SK-N-MC (cell line): ENCODE results near the gene ANKFY1.
A peak's percentile ranks its signal among the peaks of the same experiment; 100 is the strongest.

Experiments used
- DNase-seq: peaks from one replicate; pipeline ENCODE4 v3.0.0-alpha.2; 2011; ENCODE audit warnings: low read depth, low spot score
- H3K27ac ChIP-seq: fragments of 200-600 bp; sonication (generic); 2 replicates; pipeline ENCODE4 v1.5.1; 2016; ENCODE audit warnings: mixed run types
- H3K36me3 ChIP-seq: fragments of 200-600 bp; sonication (generic); 2 replicates; pipeline ENCODE4 v1.6.1; 2017; ENCODE audit warnings: antibody characterized with exemption, low read length, mixed read lengths; ENCODE audit not compliant: insufficient read depth
- H3K4me3 ChIP-seq: fragments of 200-600 bp; sonication (generic); 2 replicates; pipeline ENCODE4 v1.5.1; 2016
- H3K9ac ChIP-seq: fragments of 200-600 bp; sonication (generic); 2 replicates; pipeline ENCODE4 v1.8.0; 2017; ENCODE audit warnings: mixed run types, mixed read lengths; ENCODE audit not compliant: insufficient read length
- H3K9me3 ChIP-seq: fragments of 200-600 bp; sonication (generic); 2 replicates; pipeline ENCODE4 v1.6.1; 2017; ENCODE audit warnings: low read depth, mild to moderate bottlenecking, antibody characterized with exemption, low read length, moderate library complexity, mixed read lengths
- EZH2 ChIP-seq: fragments of 200-600 bp; sonication (generic); IDR thresholded peaks from one replicate; pipeline ENCODE4 v1.6.1; 2017; ENCODE audit warnings: antibody characterized with exemption
- FOXP2 ChIP-seq: optimal IDR thresholded peaks from 2 replicates; pipeline ENCODE3; 2011; ENCODE audit warnings: mild to moderate bottlenecking, moderate library complexity; ENCODE audit not compliant: insufficient read depth; ENCODE audit errors: extremely low read length, control extremely low read depth
- POLR2AphosphoS5 ChIP-seq: IDR thresholded peaks from 2 replicates; pipeline ENCODE4 v1.6.1; 2012; ENCODE audit warnings: mild to moderate bottlenecking, low read depth, low read length, borderline replicate concordance

Gene ANKFY1

DNA sequence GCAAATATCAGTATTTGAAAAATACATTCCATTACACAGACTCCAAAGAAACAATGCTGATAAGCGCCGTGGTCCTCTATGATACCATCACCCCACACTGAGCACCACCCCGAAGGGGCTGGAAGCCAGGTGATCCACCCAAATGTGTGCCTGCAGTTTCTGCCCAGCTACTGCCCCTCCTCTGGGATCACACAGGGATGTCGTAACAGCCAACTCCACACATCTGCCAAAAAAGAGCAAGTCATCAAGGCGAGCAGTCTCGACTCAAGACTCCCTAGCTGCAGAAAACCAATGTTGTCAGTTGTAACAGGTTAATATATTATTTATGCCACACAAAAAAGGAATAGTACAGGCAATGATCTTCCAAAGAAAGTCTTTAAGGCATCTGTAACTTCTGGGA lies 99.8 kb downstream of the ANKFY1 start:
- TF ChIP-seq POLR2AphosphoS5 (no peak), EZH2 (no peak), FOXP2 (no peak)
- no peak overlapping the region for H3K4me3 ChIP-seq
- no peak for DNase-seq
- H3K9me3 ChIP-seq, result no peaks in the 10 kb centered on the region
- no peak overlapping the region for H3K9ac ChIP-seq
- peaks cover 30% of the 10 kb centered on the region; the same call in 1 of the 2 replicates for H3K36me3 ChIP-seq
- H3K27ac ChIP-seq, result peak overlapping the region; percentile 57; the same call in 1 of the 2 replicates

DNA sequence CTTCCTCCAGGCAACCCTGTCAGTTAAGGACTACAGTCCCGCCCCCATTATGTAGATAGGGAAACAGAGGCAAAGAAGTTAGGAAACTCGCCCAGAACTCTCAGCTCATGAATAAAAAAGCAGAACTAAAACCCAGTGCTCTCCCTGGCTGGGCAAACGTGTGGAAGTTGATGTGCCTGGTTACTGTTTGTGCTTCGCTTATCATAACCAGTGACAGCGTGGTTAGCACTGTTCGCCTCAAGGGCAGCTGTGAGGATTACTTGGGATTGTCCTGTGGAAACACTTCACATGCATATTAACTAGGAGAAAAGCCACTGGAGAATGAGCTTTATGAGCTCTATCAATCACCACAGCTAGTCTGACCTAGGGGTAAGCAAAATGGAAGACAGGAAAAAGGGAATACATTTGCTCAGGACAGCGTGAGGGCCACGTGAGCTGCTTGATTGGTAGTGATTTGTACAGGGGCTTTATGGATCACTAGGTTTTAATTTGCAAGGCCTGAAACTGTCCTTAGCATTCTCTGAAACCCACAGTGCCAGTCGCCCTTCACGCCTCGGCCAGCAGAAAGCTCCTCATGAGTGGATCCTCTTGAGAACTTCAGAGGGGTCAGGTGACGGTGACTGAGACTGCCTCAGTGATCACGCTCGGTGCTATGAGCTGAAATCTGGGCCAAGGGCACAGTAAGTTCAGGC lies 100.9 kb downstream of the ANKFY1 start:
- Histone ChIP-seq H3K36me3 (peaks cover 26% of the 10 kb centered on the region; the same call in 1 of the 2 replicates), H3K4me3 (no peak overlapping the region), H3K27ac (no peak overlapping the region), H3K9ac (no peak overlapping the region), H3K9me3 (no peaks in the 10 kb centered on the region)
- no peak for TF ChIP-seq FOXP2
- no peak for TF ChIP-seq POLR2AphosphoS5
- no peak for TF ChIP-seq EZH2
- no peak for DNase-seq

DNA sequence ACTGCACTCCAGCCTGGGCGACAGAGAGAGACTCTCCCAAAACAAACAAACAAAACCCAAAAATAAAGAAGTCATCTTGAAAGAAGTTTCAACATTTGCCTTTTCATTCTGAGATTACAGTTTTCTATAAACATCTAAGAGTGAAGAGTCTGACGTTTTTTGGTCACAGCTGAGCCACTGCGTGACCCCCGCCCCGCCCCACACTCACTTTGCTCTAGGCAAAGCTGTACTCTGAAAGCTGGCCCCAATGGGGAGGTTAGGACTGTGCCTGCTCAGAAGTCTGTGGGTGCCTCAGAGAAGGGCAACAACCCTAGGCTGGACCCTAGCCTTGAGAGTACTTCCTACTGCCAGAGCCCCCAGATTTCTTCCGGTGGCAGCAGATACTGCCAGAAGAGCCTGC lies 101.5 kb downstream of the ANKFY1 start:
- DNase-seq, result no peak
- H3K9ac ChIP-seq, result no peak overlapping the region
- no peak overlapping the region for H3K4me3 ChIP-seq
- peaks cover 21% of the 10 kb centered on the region; the same call in 1 of the 2 replicates for H3K36me3 ChIP-seq
- TF ChIP-seq POLR2AphosphoS5, result no peak
- TF ChIP-seq FOXP2, result no peak
- TF ChIP-seq EZH2, result no peak
- no peaks in the 10 kb centered on the region for H3K9me3 ChIP-seq
- H3K27ac ChIP-seq, result no peak overlapping the region

DNA sequence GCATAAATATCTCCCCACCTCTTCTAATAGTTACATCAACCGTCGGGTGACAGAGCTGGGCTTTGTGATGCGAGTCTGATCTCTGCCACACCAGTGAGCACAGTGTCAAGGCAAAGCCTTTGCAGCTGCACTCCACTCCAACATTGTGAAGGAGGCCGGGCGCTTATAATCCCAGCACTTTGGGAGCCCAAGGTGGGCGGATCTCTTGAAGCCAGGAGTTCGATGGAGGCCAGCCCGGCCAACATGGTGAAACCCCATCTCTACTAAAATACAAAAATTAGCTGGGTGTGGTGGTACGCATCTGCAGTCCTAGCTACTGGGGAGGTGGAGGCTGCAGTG lies 101.8 kb downstream of the ANKFY1 start:
- Histone ChIP-seq H3K27ac (no peak overlapping the region), H3K4me3 (no peak overlapping the region), H3K36me3 (peaks cover 17% of the 10 kb centered on the region; the same call in 1 of the 2 replicates), H3K9me3 (no peaks in the 10 kb centered on the region), H3K9ac (no peak overlapping the region)
- no peak for TF ChIP-seq EZH2
- TF ChIP-seq FOXP2, result no peak
- no peak for TF ChIP-seq POLR2AphosphoS5
- DNase-seq, result no peak

DNA sequence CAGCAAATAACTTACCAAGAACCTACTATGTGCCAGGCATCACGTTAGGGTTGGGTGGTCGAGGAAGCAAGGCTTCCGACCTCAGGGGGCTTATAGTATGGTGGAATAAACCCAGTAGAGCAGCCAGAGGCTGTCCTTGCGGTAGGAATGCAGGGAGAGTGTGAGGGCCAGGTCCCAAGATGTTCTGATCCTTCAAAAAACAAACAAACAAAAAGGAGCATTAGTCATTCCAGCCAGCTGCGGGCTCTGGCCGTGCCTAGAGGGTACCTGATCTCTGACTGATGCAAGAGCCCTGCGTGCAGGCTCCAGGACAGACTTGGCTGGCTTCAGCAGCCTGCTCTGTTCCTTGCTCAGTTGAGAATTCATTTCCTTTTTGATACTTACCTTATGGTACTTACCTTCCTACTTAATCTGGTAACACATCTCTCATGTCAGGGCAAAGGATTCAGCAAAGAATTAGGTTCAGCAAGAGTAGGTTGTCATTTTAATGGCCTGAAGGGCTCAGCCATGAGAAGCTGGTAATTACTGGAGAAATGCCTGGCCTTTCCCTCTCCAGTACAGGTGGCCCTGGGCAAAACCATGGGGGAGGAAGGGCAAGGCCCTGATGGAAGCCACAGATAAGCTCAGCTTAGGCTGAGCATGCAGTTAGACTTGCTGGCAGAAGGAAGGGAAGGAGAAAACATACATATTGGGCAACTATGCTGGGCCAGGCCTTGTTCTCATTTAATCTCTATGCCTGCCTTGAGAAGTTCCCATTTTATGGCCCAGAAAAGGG lies 102.4 kb downstream of the ANKFY1 start:
- Histone ChIP-seq H3K9me3 (no peaks in the 10 kb centered on the region), H3K36me3 (peaks cover 12% of the 10 kb centered on the region; the same call in 1 of the 2 replicates), H3K9ac (no peak overlapping the region), H3K27ac (no peak overlapping the region; the same call in 1 of the 2 replicates), H3K4me3 (no peak overlapping the region)
- TF ChIP-seq FOXP2, result no peak
- no peak for TF ChIP-seq POLR2AphosphoS5
- no peak for TF ChIP-seq EZH2
- DNase-seq, result no peak

DNA sequence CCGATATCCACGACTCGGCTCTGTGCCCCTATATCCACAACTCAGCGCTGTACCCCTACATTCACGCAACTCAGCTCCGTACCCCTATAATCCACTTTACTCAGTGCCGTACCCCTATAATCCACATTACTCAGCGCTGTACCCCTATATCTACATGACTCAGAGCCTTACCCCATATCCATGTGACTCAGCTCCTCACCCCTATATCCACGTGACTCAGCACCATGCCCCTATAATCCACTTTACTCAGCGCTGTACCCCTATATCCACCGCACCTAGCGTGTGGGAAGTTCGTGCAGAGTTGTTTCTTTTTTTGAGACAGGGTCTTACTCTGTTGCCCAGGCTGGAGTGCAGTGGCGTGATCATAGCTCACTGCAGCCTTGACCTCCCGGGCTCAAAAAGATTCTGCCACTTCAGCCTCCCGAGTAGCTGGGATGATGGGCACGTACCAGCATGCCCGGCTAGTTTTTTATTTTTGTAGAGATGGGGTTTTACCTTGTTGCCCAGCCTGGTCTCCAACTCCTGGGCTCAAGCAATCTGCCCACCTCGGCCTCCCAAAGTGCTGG lies 103.4 kb downstream of the ANKFY1 start:
- no peak overlapping the region for H3K27ac ChIP-seq
- TF ChIP-seq EZH2 (no peak), FOXP2 (no peak), POLR2AphosphoS5 (no peak)
- H3K36me3 ChIP-seq, result peaks cover 9% of the 10 kb centered on the region; the same call in 1 of the 2 replicates
- no peaks in the 10 kb centered on the region for H3K9me3 ChIP-seq
- no peak overlapping the region for H3K9ac ChIP-seq
- H3K4me3 ChIP-seq, result no peak overlapping the region
- DNase-seq, result no peak

DNA sequence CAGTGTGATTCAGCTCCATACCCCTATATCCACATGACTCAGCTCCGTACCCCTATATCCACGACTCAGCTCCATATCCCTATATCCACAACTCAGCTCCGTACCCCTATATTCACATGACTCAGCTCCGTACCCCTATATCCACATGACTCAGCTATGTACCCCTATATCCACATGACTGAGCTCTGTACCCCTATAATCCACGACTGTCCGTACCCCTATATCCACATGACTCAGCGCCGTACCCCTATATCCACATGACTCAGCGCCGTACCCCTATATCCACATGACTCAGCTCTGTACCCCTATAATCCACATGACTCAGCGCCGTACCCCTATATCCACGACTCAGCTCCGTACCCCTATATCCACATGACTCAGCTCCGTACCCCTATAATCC lies 104.0 kb downstream of the ANKFY1 start:
- no peaks in the 10 kb centered on the region for H3K9me3 ChIP-seq
- H3K27ac ChIP-seq, result no peak overlapping the region
- DNase-seq, result no peak
- no peak overlapping the region for H3K9ac ChIP-seq
- peaks cover 3% of the 10 kb centered on the region; the same call in 1 of the 2 replicates for H3K36me3 ChIP-seq
- H3K4me3 ChIP-seq, result no peak overlapping the region
- TF ChIP-seq EZH2 (no peak), POLR2AphosphoS5 (no peak), FOXP2 (no peak)

DNA sequence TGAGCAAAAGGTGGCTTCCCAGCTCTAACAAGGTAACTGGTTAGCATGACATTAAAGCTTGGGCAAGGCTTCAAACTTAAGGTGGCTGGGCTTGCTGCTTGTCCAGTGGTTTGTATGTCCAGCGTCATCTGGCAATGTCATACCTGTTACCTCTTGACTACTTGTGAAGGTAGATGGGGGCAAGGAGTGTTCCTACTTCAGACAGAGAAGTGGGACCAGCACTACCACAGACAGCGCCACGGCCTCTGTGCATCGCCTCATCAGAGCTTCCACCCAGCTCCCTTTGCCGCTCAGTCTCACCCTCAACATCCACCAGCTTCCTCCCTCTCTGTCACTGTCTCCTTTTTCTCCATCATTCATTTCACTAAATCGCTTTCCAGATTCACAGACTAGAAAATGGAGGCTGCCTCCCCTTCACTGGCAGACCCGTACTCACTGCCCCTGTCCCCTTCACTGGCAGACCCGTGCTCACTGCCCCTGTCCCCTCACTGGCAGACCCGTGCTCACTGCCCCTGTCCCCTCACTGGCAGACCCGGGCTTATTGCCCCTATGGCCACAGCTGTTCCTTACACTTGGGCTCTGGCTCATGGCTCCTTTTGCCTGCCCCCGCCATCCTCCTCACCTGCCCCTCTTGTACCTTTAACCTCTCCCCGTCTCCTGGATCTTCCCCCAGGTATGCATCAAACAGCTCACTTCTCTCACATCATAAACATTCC lies 106.0 kb downstream of the ANKFY1 start:
- TF ChIP-seq EZH2 (no peak), POLR2AphosphoS5 (no peak), FOXP2 (no peak)
- H3K9me3 ChIP-seq, result no peaks in the 10 kb centered on the region
- no peak overlapping the region for H3K4me3 ChIP-seq
- no peak for DNase-seq
- H3K36me3 ChIP-seq, result no peaks in the 10 kb centered on the region
- no peak overlapping the region for H3K9ac ChIP-seq
- no peak overlapping the region for H3K27ac ChIP-seq
